DMS53 (cell line): ENCODE measurements around the gene FBXL17.

Source experiments
- DNase-seq: peaks from one replicate; lab custom pipeline; 2025; lab: John Stamatoyannopoulos, UW

The FBXL17 gene

DNA sequence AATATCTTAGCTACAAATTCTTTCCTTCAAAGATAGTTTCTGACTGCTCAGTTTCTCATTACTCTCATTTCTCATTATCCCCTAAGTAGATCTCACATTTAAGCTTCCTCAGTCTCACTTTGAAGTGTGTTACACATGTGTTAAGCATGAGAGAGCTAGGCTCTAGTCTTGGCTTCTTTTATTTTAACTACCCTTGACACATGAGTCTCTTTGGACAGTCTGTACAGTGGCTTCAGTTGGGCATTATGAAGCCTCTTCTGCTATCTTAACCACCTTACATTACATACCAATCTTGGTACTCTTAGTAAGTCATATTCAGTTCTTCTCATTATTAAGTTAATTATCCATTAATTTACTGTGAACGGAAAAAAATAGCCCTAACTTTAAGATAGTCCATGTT, 232.5 kb downstream of the FBXL17 start:
- no peak for DNase-seq

DNA sequence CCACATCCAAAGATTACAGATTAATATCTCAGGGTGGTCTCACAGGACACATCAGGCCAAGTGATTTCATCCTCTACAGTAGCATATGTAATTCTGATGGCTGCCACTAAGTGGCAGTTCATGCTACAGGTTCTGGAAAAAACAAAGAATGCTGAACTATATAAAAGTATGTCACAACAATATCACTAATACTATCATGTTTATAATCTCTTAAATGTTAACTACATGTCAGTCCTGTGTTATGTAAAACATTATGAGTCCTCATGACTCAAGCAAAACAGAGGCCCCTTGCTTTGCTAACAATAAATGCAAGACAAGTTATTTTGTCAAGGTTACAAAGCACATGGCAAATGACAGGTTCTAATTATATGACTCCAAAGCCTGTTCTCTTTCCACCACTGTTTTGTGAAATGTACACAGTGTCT, 233.2 kb downstream of the FBXL17 start:
- DNase-seq = peak; percentile 48

DNA sequence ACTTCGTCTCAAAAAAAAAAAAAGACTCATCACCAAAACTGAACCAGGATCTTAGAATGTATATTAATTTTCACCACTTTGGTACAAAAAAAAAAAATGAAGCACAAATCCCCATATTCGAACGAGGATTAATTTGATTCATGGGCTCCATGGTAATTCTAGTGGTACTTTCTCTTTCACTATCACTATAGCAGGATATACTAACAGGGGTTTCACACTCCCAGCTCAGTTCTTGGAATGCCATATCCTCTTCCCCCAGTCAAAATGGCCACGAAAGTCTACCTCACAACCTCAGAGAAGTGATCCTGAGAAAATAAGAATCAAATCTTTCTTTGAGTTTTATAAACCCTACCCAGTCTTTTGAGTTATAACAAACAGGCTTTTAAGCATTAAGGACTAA, 235.7 kb downstream of the FBXL17 start:
- no peak for DNase-seq

DNA sequence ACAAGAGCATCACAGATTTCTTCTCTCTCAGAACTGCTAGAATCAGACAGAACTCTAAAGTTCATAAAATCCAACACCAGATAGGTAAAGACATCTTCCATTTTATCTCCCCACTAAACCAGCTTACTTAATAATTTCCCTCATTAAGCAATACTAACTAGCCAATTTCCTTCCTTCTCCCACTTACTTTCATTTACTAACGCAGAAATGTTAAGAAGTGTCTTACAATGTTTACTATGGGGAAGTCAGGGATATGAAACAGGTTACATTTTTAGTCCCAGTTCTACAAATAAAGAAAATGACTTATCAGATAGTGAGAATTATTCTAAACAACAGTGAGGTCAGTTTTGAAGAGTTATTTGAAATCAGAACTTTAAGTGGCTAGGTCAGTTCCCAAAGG, 236.5 kb downstream of the FBXL17 start:
- DNase-seq = no peak

- no peak for DNase-seq
Observed at GRCh38 chr5:108144332-108144731, 237.6 kb downstream of the FBXL17 start.

DNA sequence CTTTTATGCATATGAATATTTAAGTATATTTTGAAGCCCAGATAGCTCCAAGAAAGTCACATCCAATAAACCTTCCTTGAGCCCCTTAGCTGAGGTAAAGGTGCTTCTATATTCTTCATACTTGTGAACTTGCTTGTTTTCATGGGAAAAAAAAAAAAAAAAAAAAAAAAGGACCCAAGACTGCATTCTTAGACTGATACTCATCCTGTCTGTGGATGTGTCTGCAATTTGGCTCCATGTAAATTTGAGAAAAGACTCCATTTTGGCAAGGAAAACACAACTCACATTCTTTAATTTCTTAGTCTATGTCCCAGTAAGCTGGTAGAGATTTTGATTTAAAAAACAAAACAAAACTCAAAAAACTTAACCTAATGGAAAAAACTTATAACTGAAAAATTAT, 238.3 kb downstream of the FBXL17 start:
- DNase-seq = no peak

DNA sequence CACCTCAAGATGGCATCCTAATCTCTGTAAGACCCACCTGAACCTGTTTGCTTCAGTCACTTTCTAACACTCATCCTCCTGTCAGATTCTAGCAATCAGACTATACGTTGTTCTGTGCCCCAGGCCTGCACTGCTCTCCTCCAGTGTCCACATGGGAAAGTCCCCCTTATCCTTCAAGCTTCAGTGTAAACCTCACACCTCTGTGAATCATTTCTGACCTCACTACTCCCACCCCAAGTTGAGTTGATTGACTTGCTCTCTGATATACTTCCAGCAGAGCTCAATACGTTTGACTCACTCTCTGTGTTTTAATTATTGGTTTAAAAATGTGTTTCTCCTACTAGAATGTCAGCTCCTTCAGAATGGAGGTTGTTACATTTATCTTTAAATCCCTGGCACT, 240.2 kb downstream of the FBXL17 start:
- DNase-seq = no peak

- no peak for DNase-seq
Observed at GRCh38 chr5:108136493-108136892, 245.4 kb downstream of the FBXL17 start.

GRCh38 chr5:108129129-108129528, 252.8 kb downstream of the FBXL17 start:
- DNase-seq = no peak

GRCh38 chr5:108125771-108126511, 256.0 kb downstream of the FBXL17 start:
- DNase-seq = no peak

DNA sequence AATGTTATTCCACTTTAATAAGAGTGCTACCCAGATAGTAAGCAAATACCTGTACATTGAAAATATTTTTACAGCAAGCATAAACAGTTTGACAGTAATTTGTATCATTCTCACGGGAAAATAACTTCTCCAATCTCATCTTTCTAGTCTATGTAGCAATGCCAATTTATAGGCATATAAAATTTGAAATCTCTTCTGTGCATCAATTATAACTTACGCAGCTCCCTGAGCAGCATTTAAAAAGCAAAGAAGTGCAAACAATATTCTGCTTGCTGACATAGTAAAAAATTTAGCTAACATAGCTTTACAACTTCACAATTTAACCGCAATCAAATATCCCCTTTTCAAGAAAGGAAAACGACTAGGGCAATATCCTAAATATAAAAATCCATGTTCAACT, 257.3 kb downstream of the FBXL17 start:
- DNase-seq = no peak

- DNase-seq = no peak
Observed at GRCh38 chr5:108122702-108123101, 259.2 kb downstream of the FBXL17 start.

- no peak for DNase-seq
Observed at GRCh38 chr5:108118813-108119514, 262.9 kb downstream of the FBXL17 start.

GRCh38 chr5:108115673-108116072, 266.2 kb downstream of the FBXL17 start:
- DNase-seq = no peak

DNA sequence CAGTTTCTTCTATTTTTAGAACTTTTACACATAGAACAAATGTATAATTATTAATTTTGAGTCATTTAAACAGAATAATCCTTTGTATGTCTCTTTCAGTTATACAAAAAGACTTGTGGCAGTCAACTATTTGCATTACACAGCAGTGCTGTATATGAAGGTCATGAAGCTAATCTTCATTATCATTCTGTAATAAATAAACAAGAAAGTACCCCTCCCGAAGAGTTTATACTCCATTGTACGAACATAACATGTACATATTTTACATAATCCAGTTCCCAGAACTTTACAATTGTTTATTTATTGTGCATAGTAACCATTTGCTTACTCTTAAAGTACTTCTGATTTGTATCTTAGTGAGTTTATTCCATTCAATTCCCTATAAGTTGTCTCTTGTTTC, 267.9 kb downstream of the FBXL17 start:
- DNase-seq = no peak

- DNase-seq = no peak
Observed at GRCh38 chr5:108111736-108112135, 270.2 kb downstream of the FBXL17 start.

DNA sequence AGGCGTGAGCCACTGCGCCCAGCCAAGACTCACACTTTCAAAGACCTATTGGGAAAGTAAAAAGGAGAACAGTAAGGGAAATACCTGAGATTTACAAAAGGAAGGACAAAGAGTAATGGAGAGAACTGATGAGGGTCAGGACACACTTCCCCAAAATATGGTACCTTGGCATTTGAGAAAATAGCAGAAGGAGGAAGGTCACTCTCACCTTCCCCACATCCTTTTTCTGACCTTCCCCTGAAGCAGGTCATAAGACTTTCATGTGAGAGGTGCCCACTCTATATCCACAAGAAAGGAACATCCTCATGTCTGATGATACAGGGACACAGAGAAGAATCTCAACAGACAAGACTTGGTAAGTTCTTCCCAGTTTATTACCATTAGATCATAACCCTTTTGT, 272.8 kb downstream of the FBXL17 start:
- DNase-seq = no peak

DNA sequence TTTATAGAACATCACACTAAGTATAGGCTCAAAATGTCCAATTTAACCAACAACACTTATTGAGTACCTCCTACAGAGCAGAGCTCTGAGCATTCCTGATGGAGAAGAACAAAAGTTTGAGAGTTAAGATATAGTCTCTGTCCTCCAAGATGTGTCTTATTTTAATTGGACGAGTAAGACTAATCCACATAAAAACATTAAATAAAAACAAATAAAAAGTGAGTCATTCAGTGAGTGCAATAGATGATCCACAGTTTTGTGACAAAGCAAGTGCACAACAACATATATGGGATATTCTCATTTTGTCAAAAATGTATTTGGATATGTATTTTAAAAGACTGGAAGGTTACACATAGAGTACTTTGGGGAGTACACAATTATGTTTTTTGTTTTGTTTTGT, 277.4 kb downstream of the FBXL17 start:
- no peak for DNase-seq

DNA sequence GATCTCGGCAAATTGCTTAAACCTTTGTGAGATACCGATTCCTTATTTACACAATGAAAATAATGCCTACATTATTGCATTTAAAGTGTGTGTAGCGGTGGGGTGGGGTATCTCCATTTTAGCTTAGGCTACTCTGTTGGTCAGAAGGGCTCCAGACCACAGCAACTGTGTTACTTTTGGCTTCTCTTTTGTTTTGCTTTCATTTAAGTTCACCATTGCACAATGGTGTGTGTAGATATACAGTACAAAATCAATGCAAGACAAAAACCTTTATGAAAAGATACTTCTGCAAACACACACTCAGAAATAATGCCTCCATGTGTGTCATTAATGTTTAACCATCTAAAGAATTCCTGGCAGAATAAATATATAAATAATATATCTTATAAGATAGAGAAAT, 279.4 kb downstream of the FBXL17 start:
- no peak for DNase-seq

- no peak for DNase-seq
Observed at GRCh38 chr5:108101821-108102220, 280.1 kb downstream of the FBXL17 start.

DNA sequence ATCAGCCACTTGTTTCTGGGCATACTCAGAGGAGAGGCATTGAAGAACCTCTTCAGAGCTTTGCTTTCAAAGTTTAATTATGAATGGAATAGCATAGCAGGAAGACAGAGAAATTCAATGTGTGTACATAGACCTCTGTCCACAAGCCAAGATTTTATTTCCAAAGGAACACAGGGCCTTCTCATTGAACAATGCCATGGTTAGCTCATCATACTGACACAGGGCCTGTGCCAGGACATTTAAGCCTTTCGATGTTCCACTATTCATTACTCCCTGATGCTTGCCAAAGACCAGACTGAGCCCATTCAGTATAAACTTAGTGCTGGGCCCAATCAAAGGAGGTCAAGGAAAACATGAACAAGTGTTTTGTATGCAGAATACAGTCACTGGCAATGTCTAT, 280.8 kb downstream of the FBXL17 start:
- no peak for DNase-seq

DNA sequence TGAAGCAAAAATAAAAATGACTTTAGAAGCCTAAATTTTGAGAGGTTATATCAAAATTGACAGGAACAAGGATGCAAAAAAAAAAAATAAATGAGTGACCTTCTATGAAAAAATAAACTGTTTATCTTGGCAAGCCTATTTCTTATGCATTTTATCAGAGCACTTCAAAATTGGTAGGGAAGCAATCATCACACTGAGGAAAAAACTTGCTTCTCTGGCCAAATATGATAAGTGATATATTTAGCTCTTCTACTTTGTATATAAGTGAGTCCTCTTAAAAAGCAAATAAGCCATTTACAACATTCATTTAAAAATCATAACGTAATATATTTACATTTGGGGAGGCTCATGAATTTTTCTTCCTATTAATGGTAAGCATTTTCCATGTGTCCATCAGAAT, 287.1 kb downstream of the FBXL17 start:
- DNase-seq = no peak

- DNase-seq = peak; percentile 35
Observed at GRCh38 chr5:108093186-108093585, 288.7 kb downstream of the FBXL17 start.

DNA sequence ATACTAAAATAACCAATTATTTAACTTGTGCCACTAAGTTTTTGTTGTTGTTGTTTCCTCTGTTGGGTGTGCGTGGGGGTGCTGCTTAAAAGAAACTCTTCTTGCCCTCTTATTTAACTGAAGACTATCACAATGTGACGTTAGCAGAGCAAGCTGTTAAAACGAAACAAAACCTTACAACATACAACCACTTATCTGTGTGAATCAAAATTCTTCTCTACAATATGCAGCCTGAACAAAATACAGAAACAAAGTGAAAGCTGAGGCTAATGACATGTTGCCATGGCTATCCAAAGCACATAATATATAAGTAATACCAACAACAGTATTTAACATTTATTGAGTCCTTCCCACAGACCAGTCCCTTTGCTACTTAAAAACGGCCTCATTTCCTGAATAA, 291.0 kb downstream of the FBXL17 start:
- no peak for DNase-seq
